Activated naive CD4-positive, alpha-beta T cell treated with anti-CD3 and anti-CD28 coated beads, Interleukin-2, amount 50 U/mL, for 72 hours (primary cell): ENCODE data around the gene HS3ST3B1. TPM values are rescaled to one million over a fixed set of nuclear protein-coding genes. Genes with fewer than 3 reads are reported as not detected.

Experiments used
- ATAC-seq, 2 donors: fragments of 150-1000 bp; cut with Tn5 transposase; 2 replicates each; pipeline ENCODE4 v1.10.0; 2021; ENCODE audit warnings: mild to moderate bottlenecking in 2 of 2, moderate library complexity in 2 of 2
- DNase-seq, 2 donors: peaks; one replicate each; pipeline ENCODE4 v3.0.0; 2021 to 2022; ENCODE audit warnings: low spot score in 2 of 2
- H3K27ac Mint-ChIP-seq, 2 donors: one replicate each; pipeline ENCODE4 v1.8.0; 2022; ENCODE audit warnings: mild to moderate bottlenecking in 2 of 2, mixed read lengths in 2 of 2
- H3K36me3 Mint-ChIP-seq, 2 donors: one replicate each; pipeline ENCODE4 v1.8.0; 2022; ENCODE audit warnings: mixed read lengths in 2 of 2
- H3K9me3 Mint-ChIP-seq, 2 donors: one replicate each; pipeline ENCODE4 v1.8.0; 2022; ENCODE audit warnings: mixed read lengths in 2 of 2
- total RNA-seq, 2 donors: library from RNA; stranded (reverse); gene quantifications; one replicate each; pipeline ENCODE4 v1.2.3, GENCODE V29; 2022

Gene HS3ST3B1
- total RNA-seq, 2 donors from 2014 or later = 5.0 to 6.5 TPM

DNA sequence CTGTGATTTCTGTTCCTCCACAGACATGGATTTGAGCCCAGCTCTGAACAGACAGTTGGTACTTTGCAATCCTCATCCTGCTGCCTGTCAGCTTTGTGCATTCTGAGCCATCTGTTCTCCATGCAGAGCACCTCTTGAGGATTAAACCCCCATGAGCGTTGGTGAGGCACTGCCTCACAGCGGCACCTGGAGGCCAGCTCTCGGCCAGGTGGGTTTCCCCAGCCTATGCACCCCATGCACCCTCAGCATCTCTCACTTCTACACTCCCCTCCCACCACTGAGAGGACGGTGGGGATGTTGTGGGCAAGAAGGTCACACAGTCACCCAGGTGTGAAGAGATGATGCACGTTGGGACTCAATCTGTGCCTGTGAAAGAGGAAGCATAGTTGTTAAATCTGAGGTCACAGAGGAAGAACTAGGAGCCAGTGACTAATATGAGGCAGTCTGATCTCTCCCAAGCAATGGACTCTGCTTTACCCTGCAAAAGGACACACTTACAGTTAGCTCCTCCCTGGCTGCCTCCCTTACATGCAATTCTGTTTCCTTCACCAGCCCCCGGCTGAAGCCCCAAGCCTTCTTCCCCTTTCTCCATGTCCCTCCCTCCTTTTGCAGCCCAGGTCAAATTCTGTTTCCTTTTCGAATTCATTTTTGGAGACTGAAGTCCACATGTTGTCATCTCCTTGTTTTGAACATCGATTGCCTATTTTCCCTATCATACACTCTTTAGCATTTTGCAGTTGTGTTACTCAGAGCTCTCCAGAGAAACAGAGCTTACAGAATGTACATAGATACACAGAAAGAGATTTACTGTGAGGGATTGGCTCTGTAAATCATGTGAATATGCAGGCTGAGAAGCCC is 58.5 kb downstream of the HS3ST3B1 start:
- Mint-ChIP-seq H3K36me3 (no peaks in the 10 kb centered on the region), H3K9me3 (no peaks in the 10 kb centered on the region), H3K27ac (no peak overlapping the region)
- peak; percentile 47 to 63 for DNase-seq
- ATAC-seq = peak; percentile 98 to 99

DNA sequence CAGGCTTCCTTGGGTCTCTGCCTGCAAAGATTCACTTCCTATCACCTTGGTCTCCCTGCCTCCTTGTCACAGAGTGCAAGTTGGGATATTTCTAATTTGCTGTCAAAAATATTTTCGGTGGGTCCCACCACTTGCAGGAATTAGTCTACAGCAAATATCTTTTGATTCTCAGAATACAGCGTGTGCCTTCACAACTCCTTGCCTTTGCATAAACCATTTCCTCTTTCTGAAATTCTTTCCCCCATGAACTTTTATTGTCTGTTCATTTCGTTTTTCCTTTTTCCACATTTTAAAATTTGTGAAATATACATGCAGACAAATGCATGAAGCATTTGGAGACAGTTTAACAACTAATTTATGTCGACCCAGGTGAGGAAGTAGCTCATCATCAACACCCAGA is 60.0 kb downstream of the HS3ST3B1 start:
- no peak for ATAC-seq
- peaks cover 0 to 2% of the 10 kb centered on the region in 2 donors for H3K9me3 Mint-ChIP-seq
- no peaks in the 10 kb centered on the region for H3K36me3 Mint-ChIP-seq
- DNase-seq = no peak
- no peak overlapping the region for H3K27ac Mint-ChIP-seq

DNA sequence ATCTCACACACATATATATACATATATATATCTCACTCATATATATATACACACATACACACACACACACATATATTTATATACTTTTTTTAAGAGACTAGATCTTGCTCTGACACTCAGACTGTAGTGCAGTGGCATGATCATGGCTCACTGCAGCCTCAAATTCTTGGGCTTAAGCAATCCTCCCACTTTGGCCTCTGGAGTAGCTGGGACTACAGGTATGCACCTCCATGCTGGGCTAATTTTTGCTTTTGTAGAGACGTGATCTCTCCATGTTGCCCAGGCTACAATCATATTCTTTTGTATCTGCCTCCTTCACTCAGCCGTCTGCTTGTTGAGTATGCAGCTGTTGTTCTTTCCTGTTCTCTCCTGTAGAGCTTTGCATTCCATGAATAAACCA is 60.6 kb downstream of the HS3ST3B1 start:
- Mint-ChIP-seq H3K9me3 (peaks cover 0 to 4% of the 10 kb centered on the region in 2 donors), H3K36me3 (no peaks in the 10 kb centered on the region), H3K27ac (no peak overlapping the region)
- ATAC-seq (no peak), DNase-seq (no peak)

DNA sequence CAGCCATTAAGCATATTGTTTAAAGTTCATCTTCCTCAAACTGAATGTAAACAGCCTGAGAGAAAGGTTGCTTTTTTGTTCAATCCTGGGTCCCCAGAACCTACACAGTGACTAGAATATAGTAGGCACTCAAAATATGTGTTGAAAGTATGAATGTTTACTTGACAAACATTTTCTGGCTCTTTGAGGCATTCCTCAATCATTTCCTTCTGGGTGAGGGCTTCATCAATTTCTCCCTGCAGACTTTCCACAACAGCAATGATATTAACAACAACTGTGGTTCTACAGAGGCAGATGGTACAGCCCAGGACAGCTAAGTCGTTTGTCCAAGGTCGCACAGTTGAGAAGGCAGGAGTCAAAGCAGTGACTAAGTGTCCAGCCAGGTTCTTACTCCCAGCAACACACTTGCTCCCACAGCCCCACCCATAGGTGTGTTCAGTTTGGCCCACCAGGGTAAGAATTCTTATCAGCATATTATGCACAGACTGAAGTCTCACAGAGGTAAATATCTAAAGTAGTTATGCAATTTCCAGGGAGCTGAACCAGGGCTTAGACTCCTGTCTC is 61.1 kb downstream of the HS3ST3B1 start:
- Mint-ChIP-seq H3K9me3 (peaks cover under 1 to 4% of the 10 kb centered on the region in 2 donors), H3K27ac (no peak overlapping the region), H3K36me3 (peaks cover 0 to 6% of the 10 kb centered on the region in 2 donors)
- ATAC-seq (no peak), DNase-seq (no peak)

DNA sequence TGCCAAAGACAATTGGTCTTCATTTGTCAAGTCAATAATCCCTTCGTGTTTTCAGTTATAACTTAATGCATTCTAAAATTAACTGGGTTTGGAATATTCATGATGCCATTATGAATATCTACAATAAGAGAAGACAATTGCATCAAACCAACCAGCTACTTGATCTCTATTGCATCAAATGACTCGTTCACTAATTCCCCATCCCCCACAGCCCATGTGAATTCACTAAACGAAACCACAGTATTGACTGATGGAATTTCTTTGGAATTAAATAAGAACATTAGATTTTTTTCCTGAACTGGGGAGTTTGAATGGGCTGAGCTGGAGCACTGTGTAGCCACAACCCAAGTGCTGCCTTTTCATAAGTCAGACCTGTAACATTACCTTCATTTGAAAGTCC is 65.3 kb downstream of the HS3ST3B1 start:
- Mint-ChIP-seq H3K27ac (no peak overlapping the region), H3K9me3 (peaks cover 3 to 4% of the 10 kb centered on the region in 2 donors), H3K36me3 (peaks cover 0 to 7% of the 10 kb centered on the region in 2 donors)
- DNase-seq (no peak), ATAC-seq (no peak)

DNA sequence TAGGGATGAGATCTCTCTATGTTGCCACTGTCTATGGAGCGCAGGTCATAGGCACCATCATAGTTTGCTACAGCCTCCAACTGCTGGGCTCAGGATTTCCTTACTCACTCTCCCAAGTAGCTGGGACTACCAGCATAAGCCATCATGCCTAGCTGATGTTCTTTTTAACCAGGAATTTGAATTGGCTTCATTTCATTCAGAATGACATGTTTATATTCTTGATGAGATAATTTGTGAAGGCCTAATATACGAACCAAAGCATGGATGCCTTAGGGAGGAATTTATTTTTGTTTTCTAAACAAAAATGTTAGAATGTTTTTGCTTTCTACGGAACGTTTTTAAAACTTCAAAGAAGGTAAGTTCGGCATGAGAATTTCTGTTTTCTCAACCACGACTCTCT is 71.6 kb downstream of the HS3ST3B1 start:
- no peak for ATAC-seq
- H3K36me3 Mint-ChIP-seq = no peaks in the 10 kb centered on the region
- H3K27ac Mint-ChIP-seq = no peak overlapping the region
- no peaks in the 10 kb centered on the region for H3K9me3 Mint-ChIP-seq
- no peak for DNase-seq

DNA sequence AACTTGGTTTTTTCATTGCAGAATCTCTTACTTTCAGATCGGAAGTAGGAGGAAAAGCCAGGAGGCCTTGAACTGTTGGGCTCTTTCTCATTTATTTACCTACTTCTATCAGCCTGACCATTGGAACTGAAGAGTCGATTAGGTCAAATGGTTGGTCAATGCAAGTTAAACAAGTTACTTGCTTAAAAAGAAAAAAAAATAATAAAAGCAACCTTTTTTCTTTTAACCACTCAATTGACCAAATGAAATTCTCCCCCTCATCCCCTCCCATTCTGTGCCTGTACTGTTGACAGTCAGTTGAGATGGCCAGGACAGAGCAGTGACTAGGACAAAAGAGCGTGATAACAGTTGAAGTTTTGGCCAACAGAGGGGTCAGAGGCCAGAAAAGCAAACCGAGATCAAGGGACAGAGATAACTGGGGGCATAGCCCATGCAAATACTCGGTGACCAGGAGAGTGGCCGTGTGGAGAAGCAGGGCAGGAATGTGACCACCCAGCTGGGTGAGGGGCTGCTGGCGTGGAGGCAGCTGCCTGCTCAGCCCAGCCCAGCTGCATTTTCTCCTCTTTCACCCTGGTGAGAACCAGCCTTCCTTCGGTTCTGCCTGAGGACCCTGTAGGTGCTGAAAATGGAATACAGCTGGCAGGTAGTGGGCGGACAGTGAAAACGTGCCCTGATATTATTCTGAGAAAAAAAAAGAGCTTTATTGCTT is 72.2 kb downstream of the HS3ST3B1 start:
- H3K27ac Mint-ChIP-seq = no peak overlapping the region
- no peaks in the 10 kb centered on the region for H3K9me3 Mint-ChIP-seq
- no peaks in the 10 kb centered on the region for H3K36me3 Mint-ChIP-seq
- ATAC-seq (no peak), DNase-seq (no peak)

DNA sequence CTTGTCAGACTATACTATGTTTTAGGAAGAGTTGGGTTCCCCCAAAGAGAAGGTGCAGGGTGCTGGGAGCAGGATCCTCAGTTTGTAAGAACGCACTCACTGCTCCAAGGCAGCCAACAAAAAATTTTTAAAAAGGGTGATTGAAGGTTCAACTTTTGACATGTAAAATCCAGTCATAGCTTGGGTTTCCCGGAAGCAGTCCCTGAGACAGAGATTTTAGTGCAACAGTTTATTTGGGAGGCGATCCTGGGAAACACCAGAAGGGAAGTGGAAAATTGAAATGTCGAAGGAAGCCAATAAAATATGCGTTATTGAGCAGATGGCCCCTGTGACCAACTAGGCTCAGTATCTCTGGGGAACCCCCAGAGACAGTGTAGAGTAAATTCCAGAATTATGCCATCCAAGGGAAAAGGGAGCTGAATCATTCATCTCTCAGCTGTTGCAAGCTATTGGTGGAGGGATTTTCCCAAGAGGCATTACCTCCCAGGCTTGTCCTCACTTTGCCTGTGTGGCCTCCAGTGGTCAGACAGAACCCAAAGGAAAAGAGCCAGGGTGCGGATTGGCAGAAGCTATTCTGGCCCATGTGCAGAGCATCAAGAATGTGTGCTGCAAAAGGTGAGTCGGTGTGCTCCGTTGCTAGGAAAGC is 72.9 kb downstream of the HS3ST3B1 start:
- DNase-seq (no peak), ATAC-seq (peak in 1 of 2 donors; percentile 49)
- no peak overlapping the region for H3K27ac Mint-ChIP-seq
- H3K9me3 Mint-ChIP-seq = no peaks in the 10 kb centered on the region
- H3K36me3 Mint-ChIP-seq = no peaks in the 10 kb centered on the region

DNA sequence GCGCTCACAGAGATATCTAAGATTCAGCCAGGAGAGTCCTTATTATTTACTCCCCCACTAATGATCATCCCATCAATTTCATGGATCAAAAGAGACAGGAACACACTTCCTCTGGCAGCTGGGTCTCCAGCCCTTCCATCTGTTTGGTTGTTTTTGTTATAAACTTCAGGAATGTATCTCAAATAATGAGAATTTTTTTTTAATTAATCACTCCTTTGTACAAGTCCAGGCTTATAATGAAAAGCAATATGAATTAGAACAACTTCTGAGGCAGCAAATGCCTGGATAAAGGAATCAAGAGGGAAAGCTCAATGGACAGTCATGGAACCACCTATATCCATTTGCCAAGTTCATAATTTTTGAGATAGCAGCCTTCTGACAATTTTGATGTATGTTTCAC is 73.4 kb downstream of the HS3ST3B1 start:
- Mint-ChIP-seq H3K27ac (no peak overlapping the region), H3K9me3 (no peaks in the 10 kb centered on the region), H3K36me3 (no peaks in the 10 kb centered on the region)
- no peak for ATAC-seq
- DNase-seq = no peak

DNA sequence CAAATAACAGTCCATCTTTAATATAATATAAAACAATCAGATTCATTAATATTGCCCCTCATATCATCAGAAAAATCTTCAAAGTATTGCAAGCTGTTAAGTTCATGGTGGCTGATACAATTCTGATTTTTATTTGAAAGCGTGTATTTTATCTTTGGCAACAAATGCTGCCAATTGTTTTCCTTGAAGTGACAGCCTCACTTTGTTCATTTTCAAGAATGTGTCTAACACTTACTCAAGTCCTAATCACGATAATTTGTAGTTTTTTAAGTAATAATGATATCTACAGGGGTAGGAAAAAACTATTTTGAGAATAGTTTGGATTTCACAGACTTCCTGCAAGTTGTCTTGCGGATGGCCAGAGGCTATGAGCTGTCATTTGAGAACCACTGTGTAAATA is 75.8 kb downstream of the HS3ST3B1 start:
- Mint-ChIP-seq H3K36me3 (no peaks in the 10 kb centered on the region), H3K27ac (no peak overlapping the region), H3K9me3 (no peaks in the 10 kb centered on the region)
- DNase-seq (no peak), ATAC-seq (no peak)

DNA sequence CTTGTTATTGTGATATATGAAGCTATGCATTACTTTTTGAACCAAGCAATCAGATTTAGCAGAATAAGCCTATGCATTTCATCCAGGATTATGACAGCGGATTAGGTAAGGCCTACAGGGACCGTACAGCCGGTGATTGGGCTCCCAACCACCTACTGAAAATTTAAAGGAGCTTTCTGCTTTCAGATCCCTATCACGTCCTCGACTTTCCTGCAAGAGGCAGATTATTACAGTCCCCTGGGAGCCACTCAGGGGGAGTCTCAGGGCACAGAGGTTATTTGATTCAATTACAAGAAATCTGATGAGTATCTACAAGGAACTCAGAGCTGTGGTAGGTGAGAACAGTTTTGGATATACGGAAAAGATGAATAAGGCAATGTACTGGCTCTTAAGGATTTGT is 80.7 kb downstream of the HS3ST3B1 start:
- no peak for ATAC-seq
- H3K27ac Mint-ChIP-seq = no peak overlapping the region
- no peaks in the 10 kb centered on the region for H3K36me3 Mint-ChIP-seq
- no peaks in the 10 kb centered on the region for H3K9me3 Mint-ChIP-seq
- no peak for DNase-seq

DNA sequence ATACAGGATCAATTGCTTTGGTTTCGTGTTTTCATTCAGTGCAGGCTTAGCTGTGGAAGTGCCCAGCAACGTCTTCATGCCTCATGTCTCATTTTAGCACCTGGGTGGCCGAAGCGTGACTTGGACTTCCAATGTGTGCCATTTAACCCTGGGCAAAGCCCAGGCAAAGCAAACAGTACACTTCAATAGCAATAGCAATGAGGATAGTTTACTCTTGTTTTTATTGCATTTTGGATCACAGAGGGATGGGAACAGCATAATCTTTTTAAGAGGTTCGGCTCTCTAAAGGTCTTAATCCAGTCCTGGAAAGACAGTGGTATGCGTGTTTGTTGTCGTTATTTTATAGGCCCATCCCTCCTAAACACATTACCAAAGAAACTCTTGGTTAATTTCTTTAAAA is 86.2 kb downstream of the HS3ST3B1 start:
- H3K36me3 Mint-ChIP-seq = peaks cover 0 to 9% of the 10 kb centered on the region in 2 donors
- no peak for ATAC-seq
- no peak overlapping the region for H3K27ac Mint-ChIP-seq
- peaks cover 8 to 13% of the 10 kb centered on the region in 2 donors for H3K9me3 Mint-ChIP-seq
- DNase-seq = no peak

DNA sequence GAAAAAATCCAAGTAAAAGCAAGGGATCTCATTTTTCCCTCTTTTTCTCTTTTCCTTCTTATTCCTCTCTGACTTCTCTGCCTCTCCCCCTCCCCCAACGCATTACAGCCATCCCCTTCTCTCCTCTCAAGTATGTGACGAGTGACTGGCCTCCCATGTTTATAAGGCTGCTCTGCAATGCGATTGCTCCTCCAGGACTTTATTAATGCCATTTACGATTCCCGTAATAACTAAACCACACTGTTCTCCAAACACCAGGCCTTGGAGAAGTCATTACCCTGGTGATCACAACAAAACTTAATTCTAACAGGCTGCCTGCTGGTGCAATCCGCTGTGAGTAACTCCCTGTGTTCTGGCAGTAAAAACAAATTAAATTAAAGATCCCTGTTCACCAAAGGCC is 88.8 kb downstream of the HS3ST3B1 start:
- Mint-ChIP-seq H3K9me3 (peaks cover 8 to 13% of the 10 kb centered on the region in 2 donors), H3K36me3 (peaks cover 0 to 9% of the 10 kb centered on the region in 2 donors), H3K27ac (no peak overlapping the region)
- ATAC-seq (no peak), DNase-seq (no peak)

DNA sequence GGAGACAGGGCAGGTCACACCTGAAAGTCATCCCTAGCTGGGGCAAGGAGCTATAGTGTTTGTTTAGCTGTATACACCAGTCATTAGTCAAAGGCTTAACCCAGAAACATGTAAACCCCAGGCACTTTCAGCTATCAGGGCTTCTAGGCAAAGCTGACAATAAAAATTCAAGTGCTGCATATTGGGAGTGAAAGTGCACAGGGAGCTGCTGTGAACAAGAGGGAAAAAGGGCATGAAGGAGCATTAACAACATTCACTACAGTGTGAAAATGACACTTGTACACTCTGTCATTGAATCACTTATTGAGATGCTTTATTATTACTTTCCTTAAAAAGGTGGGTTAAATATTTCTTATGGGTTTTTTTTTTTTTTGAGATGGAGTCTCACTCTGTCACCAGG is 92.8 kb downstream of the HS3ST3B1 start:
- H3K9me3 Mint-ChIP-seq = peaks cover 15% of the 10 kb centered on the region in 2 donors
- DNase-seq = no peak
- H3K36me3 Mint-ChIP-seq = peaks cover 0 to 9% of the 10 kb centered on the region in 2 donors
- ATAC-seq = no peak
- H3K27ac Mint-ChIP-seq = no peak overlapping the region

DNA sequence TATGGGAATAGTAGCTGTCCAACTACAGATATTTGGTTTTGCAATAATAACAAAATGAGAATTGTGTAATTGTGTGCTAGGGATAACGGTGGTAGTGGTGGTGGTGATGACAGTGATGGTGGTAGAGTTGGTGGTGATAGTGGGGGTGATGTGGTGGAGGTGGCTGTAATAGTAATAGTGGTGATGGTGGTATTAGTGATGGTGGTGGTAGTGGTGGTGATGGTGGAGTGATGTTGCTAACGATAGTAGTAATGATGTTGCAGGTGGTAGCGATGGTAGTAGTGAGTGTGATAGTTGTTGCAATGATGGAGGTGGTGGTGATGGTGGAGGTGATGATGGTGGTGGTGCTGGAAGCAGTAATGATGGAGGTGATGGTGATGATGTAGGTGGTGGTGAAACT is 94.4 kb downstream of the HS3ST3B1 start:
- DNase-seq = no peak
- Mint-ChIP-seq H3K27ac (no peak overlapping the region), H3K9me3 (peaks cover 15% of the 10 kb centered on the region in 2 donors), H3K36me3 (peaks cover 4 to 9% of the 10 kb centered on the region in 2 donors)
- ATAC-seq = no peak

DNA sequence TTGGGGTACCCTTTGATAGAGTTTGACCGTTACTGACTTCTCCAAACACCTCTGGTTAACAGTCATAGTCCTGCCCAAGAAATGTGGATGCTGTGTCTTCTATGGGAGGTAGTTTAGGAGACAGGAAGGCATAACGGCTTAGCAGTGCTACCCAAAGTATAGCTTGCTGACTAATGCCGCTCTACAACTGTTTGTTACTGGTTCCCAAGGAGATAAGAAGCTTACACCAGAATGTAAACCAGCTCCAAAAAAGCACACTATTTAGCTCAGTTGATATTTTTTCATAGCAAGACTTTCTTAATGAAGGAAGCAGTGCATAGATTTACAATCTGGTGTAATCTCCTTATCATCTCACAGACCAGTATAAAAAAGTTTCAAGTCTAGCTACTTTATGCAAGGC is 95.7 kb downstream of the HS3ST3B1 start:
- H3K27ac Mint-ChIP-seq = no peak overlapping the region
- peaks cover 11% of the 10 kb centered on the region in 2 donors for H3K9me3 Mint-ChIP-seq
- ATAC-seq = no peak
- peaks cover 4% of the 10 kb centered on the region in 2 donors for H3K36me3 Mint-ChIP-seq
- no peak for DNase-seq

DNA sequence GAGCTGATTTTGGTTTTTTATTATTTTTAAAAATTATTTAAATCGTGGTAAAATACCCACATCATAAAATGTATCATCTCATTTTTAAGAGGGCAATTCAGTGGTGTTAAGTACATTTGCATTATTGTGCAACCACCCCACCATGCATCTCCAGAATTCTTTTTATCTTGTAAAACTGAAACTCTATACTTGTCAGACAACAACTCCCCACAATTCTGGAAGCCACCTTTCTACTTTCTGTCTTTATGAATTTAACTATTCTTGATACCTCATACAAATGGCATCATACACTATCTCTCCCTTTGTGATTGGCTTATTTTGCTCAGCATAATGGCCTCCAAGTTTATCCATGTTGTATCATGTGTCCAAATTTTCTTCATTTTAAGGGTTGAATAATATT is 97.9 kb downstream of the HS3ST3B1 start:
- DNase-seq (no peak), ATAC-seq (peak; percentile 9 to 80)
- Mint-ChIP-seq H3K27ac (no peak overlapping the region), H3K9me3 (peaks cover 13% of the 10 kb centered on the region in 2 donors), H3K36me3 (peaks cover 0 to 17% of the 10 kb centered on the region in 2 donors)
